Measurements from ENCODE around the gene ENKD1.
"Not testable (repeated sequence)": the region's sequence is repeated elsewhere in the genome, so short reads cannot be mapped to it uniquely, and the experiment has no call there.

ENKD1 gene

GRCh38 chr16:67666559-67667452, at the start of gene ENKD1, which contains the start of gene C16orf86:
ENKD1 (minus strand) TSS chr16:67666750; CDS start chr16:67666442, 308 bp downstream.
C16orf86 (plus strand) TSS chr16:67666814; CDS start chr16:67666971, 157 bp downstream.
- no peak for FAIRE-seq

- FAIRE-seq, result no peak
These were observed 49.5 kb upstream of the ENKD1 start for GRCh38 chr16:67716097-67716496.

GRCh38 chr16:67714522-67714921, 48.0 kb upstream of the ENKD1 start:
- FAIRE-seq, result no peak

- FAIRE-seq, result no peak
These were observed 47.2 kb upstream of the ENKD1 start for GRCh38 chr16:67713647-67714273.

- FAIRE-seq, result no peak
These were observed 44.1 kb upstream of the ENKD1 start for GRCh38 chr16:67710607-67711006.

- no peak for FAIRE-seq
These were observed 42.5 kb upstream of the ENKD1 start for GRCh38 chr16:67709050-67709449.

GRCh38 chr16:67708368-67708771, 41.8 kb upstream of the ENKD1 start:
- FAIRE-seq, result no peak

GRCh38 chr16:67707790-67708189, 41.2 kb upstream of the ENKD1 start:
- FAIRE-seq, result no peak

- no peak for FAIRE-seq
These were observed 40.7 kb upstream of the ENKD1 start for GRCh38 chr16:67707210-67707609.

- no peak for FAIRE-seq
These were observed 37.6 kb upstream of the ENKD1 start for GRCh38 chr16:67704110-67704509.

GRCh38 chr16:67703626-67704025, 37.1 kb upstream of the ENKD1 start:
- no peak for FAIRE-seq

GRCh38 chr16:67702130-67702529, 35.6 kb upstream of the ENKD1 start:
- no peak for FAIRE-seq

- no peak for FAIRE-seq
These were observed 34.9 kb upstream of the ENKD1 start for GRCh38 chr16:67701420-67701819.

GRCh38 chr16:67699265-67699664, 32.7 kb upstream of the ENKD1 start:
- FAIRE-seq, result no peak

GRCh38 chr16:67697422-67698185, 31.1 kb upstream of the ENKD1 start:
- FAIRE-seq, result no peak

GRCh38 chr16:67694611-67695010, 28.1 kb upstream of the ENKD1 start:
- no peak for FAIRE-seq

GRCh38 chr16:67693517-67694285, 27.2 kb upstream of the ENKD1 start:
- not testable (repeated sequence) for FAIRE-seq

GRCh38 chr16:67685388-67686112, 19.0 kb upstream of the ENKD1 start:
- FAIRE-seq, result no peak

- FAIRE-seq, result no peak
These were observed 17.2 kb upstream of the ENKD1 start for GRCh38 chr16:67683767-67684166.

- no peak for FAIRE-seq
These were observed 13.7 kb upstream of the ENKD1 start for GRCh38 chr16:67679935-67680897.

Data from endometrium (tissue), 2 donors.